LNCaP clone FGC (cell line): ENCODE measurements around the gene CACNB4.

Experiments
- DNase-seq: peaks from one replicate; pipeline ENCODE4 v3.0.0-alpha.2; 2011; ENCODE audit warnings: low read depth
- H3K4me3 ChIP-seq: 2 replicates; pipeline ENCODE4 v1.5.1; 2011; ENCODE audit warnings: mild to moderate bottlenecking, low read depth, low read length, control low read depth
- CTCF ChIP-seq: IDR thresholded peaks from 2 replicates; pipeline ENCODE4 v1.5.1; 2012; ENCODE audit warnings: mild to moderate bottlenecking; ENCODE audit not compliant: control insufficient read depth, insufficient read depth; ENCODE audit errors: extremely low read depth

Gene CACNB4

GRCh38 chr2:152067823-152068222 lies 31.0 kb downstream of the CACNB4 start:
- no peak for TF ChIP-seq CTCF
- no peak for DNase-seq
- H3K4me3 ChIP-seq, result no peak overlapping the region

- TF ChIP-seq CTCF, result no peak
- no peak overlapping the region for H3K4me3 ChIP-seq
- DNase-seq, result no peak
Observed at GRCh38 chr2:152065945-152066344, 32.9 kb downstream of the CACNB4 start.

- no peak overlapping the region for H3K4me3 ChIP-seq
- no peak for TF ChIP-seq CTCF
- DNase-seq, result no peak
Observed at GRCh38 chr2:152064001-152064400, 34.8 kb downstream of the CACNB4 start.

- no peak for DNase-seq
- TF ChIP-seq CTCF, result no peak
- no peak overlapping the region for H3K4me3 ChIP-seq
Observed at GRCh38 chr2:152063325-152063924, 35.4 kb downstream of the CACNB4 start.

GRCh38 chr2:152062125-152063091 lies 36.4 kb downstream of the CACNB4 start:
- no peak overlapping the region for H3K4me3 ChIP-seq
- no peak for TF ChIP-seq CTCF
- no peak for DNase-seq

GRCh38 chr2:152061383-152061782 lies 37.5 kb downstream of the CACNB4 start:
- no peak for TF ChIP-seq CTCF

More at GRCh38 chr2:152061383-152061782, 37.5 kb downstream of the CACNB4 start:
- DNase-seq, result no peak
- no peak overlapping the region for H3K4me3 ChIP-seq
